CMK (cell line): ENCODE data around the gene ATP11A.

ENCODE experiments used
- DNase-seq: peaks from one replicate; pipeline ENCODE4 v3.0.0-alpha.2; 2010; ENCODE audit warnings: low read depth

The ATP11A gene

DNA sequence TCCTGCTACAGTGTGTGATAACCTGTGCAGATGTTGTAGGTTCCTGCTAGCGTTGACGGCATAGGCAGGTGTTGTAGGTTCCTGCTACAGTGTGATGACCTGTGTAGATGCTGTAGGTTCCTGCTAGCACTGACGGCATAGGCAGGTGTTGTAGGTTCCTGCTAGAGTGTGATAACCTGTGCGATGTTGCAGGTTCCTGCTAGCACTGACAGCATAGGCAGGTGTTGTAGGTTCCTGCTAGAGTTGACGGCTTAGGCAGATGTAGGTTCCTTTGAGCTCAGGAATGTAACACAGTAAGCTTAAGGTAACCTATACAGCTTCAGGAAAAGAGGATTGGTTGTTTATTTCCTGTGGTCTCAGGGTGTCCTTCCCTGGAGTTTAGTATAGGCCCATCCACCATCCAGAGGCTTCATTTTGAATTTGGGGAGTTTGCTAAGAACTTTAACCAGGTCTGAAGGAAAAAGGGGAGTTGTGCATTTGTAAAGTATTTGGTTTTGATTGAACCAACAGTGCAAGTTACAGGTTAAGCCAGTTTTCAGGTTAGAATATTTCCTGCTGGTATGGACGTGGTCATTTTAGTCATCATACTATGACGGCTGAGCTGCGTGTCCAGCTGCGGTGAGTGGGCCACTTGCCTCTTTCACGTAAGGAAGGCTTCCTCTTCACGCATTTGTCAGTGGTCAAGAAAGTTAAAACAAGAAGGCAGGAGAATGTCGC, 53.8 kb downstream of the ATP11A start:
- no peak for DNase-seq

GRCh38 chr13:112744168-112745021, 54.6 kb downstream of the ATP11A start:
- DNase-seq = no peak

DNA sequence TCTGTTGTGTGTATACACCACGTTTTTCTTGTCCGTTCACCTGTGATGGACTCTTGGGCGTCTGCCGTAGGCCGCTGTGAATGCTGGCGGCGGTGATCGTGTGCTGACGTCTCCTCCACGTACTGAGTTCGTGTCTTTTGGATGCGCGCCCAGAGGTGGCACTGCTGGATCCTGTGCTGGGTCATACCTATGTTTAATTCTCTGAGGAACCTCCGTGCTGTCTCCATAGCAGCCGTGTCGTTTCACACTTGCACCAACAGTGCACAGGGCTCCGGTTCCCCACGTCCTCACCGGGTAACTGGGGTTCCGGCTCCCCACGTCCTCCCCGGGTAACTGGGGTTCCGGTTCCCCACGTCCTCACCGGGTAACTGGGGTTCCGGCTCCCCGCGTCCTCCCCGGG, 56.2 kb downstream of the ATP11A start:
- no peak for DNase-seq

GRCh38 chr13:112747256-112747655, 57.4 kb downstream of the ATP11A start:
- DNase-seq = no peak

GRCh38 chr13:112748947-112749735, 59.3 kb downstream of the ATP11A start:
- no peak for DNase-seq

GRCh38 chr13:112750570-112750969, 60.7 kb downstream of the ATP11A start:
- DNase-seq = no peak

- DNase-seq = no peak
Observed at GRCh38 chr13:112751617-112752016, 61.8 kb downstream of the ATP11A start.

GRCh38 chr13:112752211-112752610, 62.4 kb downstream of the ATP11A start:
- no peak for DNase-seq

- DNase-seq = no peak
Observed at GRCh38 chr13:112752711-112753541, 63.1 kb downstream of the ATP11A start.

GRCh38 chr13:112753833-112754232, 64.0 kb downstream of the ATP11A start:
- no peak for DNase-seq

DNA sequence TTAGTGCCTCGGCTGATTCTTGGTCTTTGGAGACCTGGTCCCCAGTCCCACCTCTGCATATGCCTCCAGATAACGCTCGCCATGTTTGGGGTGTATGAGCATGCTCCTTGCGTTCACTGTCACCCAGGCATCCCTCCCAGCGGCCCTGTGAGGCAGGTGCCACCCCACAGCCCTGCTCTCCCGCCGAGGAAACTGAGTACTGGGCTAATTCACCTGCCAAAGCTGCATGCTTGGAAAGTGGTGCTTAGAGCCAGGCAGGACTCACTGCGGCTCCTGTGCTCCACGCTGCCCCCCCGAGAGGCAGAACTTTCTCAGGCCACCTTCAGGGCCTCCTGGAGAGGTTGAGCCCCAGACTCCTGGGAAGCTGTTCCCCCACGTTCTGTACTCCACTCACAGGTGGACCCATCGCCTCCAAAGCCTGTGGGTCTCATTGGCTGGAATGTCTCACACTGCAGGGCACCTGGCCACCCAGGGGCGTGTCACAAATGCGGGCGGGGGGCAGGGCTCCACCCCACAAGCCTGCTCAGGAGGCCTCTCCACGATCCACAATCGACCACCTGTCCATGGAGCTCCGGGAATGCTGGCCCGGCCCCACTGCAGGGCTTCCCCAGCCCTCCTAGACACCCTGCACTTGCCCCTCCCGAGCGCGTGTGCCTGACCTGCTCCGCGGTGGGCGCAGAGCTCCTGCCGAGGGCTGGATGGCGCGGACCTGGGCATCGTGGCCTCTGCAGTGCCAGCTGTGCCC, 64.6 kb downstream of the ATP11A start:
- DNase-seq = no peak

DNA sequence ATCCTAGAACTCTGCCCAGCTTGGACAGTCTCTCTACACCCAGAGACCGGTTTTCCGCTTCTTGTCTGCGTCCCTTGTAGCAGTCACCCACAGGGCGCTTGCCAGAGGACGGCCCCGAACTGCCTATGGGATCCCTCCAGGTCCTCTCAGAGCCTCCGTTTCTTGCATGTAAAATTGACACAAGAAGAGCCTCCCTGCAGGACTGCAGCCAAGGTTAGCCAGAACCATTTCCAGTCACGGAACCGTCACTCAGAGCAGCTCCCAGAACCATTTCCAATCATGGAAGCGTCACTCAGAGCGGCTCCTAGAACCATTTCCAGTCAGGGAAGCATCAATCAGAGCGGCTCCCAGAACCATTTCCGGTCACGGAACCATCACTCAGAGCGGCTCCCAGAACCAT, 65.5 kb downstream of the ATP11A start:
- no peak for DNase-seq

- no peak for DNase-seq
Observed at GRCh38 chr13:112756081-112756480, 66.2 kb downstream of the ATP11A start.

DNA sequence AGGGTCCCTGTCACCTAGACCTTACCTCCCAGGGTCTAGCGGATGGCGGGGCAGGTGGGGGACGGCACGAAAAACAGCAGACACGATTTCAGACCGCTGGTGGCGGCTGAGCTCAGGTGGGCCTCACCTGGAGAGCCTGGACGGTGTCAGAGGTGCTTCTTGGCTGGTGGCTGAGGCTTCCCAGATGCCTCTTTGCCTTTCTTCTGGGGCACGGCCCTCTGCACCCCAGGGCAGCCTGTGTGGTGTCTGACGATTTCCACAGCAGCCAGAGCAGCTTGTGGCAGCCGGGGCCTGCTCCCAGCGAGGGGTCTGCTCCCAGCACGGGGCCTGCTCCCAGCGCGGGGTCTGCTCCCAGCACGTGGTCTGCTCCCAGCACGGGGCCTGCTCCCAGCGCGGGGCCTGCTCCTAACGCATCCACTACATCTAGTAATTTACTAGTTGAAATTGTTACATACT, 66.7 kb downstream of the ATP11A start:
- no peak for DNase-seq

GRCh38 chr13:112756967-112757758, 67.3 kb downstream of the ATP11A start:
- no peak for DNase-seq

DNA sequence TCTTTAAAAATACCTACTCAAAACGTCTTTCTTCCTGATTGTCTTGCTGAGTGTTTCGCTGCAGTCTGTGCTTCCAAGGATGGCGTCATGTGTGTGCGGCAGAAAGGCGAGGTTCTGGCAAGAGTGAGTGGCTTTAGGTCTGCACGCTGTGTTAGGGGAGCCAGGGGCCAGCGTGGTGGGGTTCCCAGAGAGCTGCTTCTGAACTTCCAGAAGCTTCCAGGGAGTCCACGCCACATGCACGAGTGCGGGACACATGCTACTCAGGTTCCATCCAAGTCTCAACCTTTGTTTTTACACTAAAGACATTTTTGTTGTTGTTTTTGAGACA, 67.9 kb downstream of the ATP11A start:
- DNase-seq = no peak

DNA sequence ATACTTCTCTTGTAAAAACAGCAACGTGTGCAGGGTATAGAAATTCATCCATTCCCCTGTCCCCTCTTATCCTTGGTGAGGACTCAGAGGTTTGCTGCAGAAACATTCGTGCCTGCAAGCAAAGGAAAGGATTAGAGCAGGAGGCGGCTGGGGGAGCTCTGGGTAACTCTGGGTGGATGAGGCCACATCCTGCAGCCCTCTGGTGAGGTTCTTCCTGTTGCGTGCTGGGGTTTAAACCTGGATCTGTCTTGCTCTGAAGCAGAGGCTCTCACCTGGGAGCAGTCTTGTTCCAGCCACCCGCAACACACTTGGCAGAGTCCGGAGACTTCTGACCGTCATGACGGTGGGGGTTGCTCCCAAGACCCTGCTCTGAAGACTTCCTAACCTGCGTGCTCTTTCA, 69.2 kb downstream of the ATP11A start:
- no peak for DNase-seq

DNA sequence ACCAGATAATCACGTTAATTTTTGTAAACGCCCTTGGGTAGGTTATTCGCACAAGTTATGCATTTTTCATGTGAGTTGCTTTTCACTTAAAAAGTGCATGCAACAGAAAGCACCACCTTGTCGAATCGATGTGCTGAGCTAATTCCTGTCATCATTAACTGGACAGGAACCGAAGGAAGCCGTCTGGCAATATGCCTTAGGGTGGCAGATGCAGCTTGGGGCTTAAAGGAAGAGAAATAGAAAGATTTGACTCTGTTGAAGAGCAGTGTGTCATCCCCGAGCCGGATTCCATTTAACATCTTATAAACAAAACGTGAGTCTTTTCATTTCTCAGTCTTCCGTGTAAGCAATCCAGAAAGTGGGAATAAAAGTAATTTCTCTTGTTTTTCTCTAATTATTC, 70.0 kb downstream of the ATP11A start:
- no peak for DNase-seq

- no peak for DNase-seq
Observed at GRCh38 chr13:112760435-112760834, 70.6 kb downstream of the ATP11A start.

DNA sequence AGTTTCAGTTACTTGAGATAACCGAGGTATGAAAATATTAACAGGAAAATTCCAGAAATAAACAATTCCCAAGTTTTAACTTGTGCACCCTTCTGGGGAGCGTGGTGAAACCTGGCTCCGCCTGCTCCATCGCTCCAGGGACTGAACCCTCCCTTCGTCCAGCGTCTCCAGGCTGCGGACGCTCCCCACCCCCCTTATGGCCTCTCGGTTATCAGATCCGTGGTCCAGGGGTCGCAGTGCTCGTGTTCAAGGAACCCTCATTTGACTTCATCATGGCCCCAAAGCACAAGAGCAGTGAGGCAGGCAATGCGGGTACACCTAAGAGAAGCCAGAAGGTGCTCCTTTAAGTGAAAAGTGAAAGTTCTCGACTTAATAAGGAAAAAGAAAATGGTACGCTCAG, 71.1 kb downstream of the ATP11A start:
- DNase-seq = no peak
